Mammary epithelial cell (primary cell): Measurements from ENCODE around the gene MAP3K10.

Experiments used
- CTCF ChIP-seq, 2 donors: IDR thresholded peaks in 1 of 2; conservative IDR thresholded peaks in 1 of 2; 2 replicates each; pipeline ENCODE4 v1.5.1; 2011 to 2012; ENCODE audit warnings: inconsistent platforms in 2 of 2, low read length in 2 of 2, mild to moderate bottlenecking in 2 of 2, control low read depth in 1 of 2, low read depth in 1 of 2; ENCODE audit not compliant: insufficient read depth in 1 of 2; ENCODE audit errors: extremely low read depth in 1 of 2
- EZH2 ChIP-seq: IDR thresholded peaks from 2 replicates; pipeline ENCODE4 v1.6.1; 2012; ENCODE audit warnings: low read length, inconsistent platforms, borderline replicate concordance

- TF ChIP-seq CTCF (conservative IDR thresholded peaks at IDR 0.05 in 1 of 2, IDR thresholded peaks at IDR 0.05 in 1 of 2; ENCODE audit: extremely low read depth in 1 of 2, insufficient read depth in 1 of 2, low read depth in 1 of 2, low read length in 2 of 2) (no peak), EZH2 (no peak)
Observed at GRCh38 chr19:40237791-40238190, 46.6 kb downstream of the MAP3K10 start.
